Measurements from ENCODE around the gene PORCN. TPM values are rescaled to one million over a fixed set of nuclear protein-coding genes. Genes with fewer than 3 reads are reported as not detected.
A peak's percentile ranks its signal among the peaks of the same experiment; 100 is the strongest.

Gene PORCN
- total RNA-seq, 1 experiment from 2014 or later, result 12.6 TPM

DNA sequence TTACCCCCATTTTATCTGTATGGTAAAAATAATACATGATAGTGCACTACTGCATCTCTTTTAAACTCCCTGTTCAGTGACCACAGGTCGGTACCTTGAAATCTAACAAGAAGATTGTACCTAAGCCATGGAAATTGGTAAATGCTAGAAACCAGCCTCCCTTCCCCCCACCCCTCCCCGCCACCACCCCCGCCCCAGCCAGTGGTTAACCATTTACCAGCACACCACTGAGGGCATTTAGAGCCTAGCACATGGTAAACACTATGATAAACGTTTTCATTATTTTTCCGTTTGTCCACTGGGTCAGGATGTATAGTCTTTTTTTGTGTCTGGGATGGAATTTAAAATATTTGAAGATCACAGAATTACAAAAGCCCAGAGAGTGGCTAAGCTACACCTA, 33.5 kb upstream of the PORCN start:
- whole genome bisulfite sequencing (ENCODE audit: extremely low coverage, insufficient read length, low lambda C conversion rate), result no CpG with 5 or more reads among the region's 5 CpGs
- Histone ChIP-seq H2BK12ac (ENCODE audit: insufficient read length, low read depth, low read length) (no peak overlapping the region), H2BK120ac (ENCODE audit: low read depth, low read length, poor library complexity, severe bottlenecking) (no peak overlapping the region), H3K79me2 (ENCODE audit: insufficient read depth, low read length) (peaks cover 3% of the 10 kb centered on the region; the same call in 1 of the 2 replicates), H3K4me1 (ENCODE audit: insufficient read depth, low read length) (no peaks in the 10 kb centered on the region; the same call in 1 of the 2 replicates), H3K56ac (ENCODE audit: insufficient read length, low read depth, low read length) (no peak overlapping the region), H3K79me1 (ENCODE audit: insufficient read depth, low read depth, low read length, poor library complexity, severe bottlenecking) (no peaks in the 10 kb centered on the region), H4K8ac (replicated peaks; ENCODE audit: insufficient read length, low read depth, low read length) (no peak overlapping the region), H2AFZ (ENCODE audit: low read length) (no peak overlapping the region), H3T11ph (ENCODE audit: low read length) (no peak overlapping the region), H2AK5ac (ENCODE audit: insufficient read length, low read length) (no peak overlapping the region), H3K9me3 (ENCODE audit: control insufficient read depth, low read depth, low read length) (peaks cover 39% of the 10 kb centered on the region), H3K27me3 (ENCODE audit: insufficient read depth, low read length) (no peaks in the 10 kb centered on the region), H2BK20ac (ENCODE audit: low read depth, low read length, poor library complexity, severe bottlenecking) (no peak overlapping the region), H3K4ac (ENCODE audit: low read depth, low read length) (no peak overlapping the region), H4K20me1 (ENCODE audit: control insufficient read depth, insufficient read depth, insufficient read length) (no peaks in the 10 kb centered on the region), H3K4me2 (ENCODE audit: insufficient read depth, insufficient read length, low read length) (peak overlapping the region; percentile 83), H3K23me2 (ENCODE audit: insufficient read length, low read depth, low read length, poor library complexity, severe bottlenecking) (no peaks in the 10 kb centered on the region), H3K18ac (ENCODE audit: insufficient read length, low read depth, low read length) (no peak overlapping the region), H4K91ac (ENCODE audit: insufficient read length, low read depth, low read length) (no peak overlapping the region), H2BK5ac (ENCODE audit: insufficient read length, low read length) (no peak overlapping the region), H3K9ac (ENCODE audit: extremely low read depth, insufficient read length, low read length) (peak overlapping the region; percentile 47), H3K27ac (ENCODE audit: insufficient read length, low read depth, low read length) (no peak overlapping the region), H3K14ac (ENCODE audit: insufficient read depth, low read length) (no peak overlapping the region), H3K23ac (ENCODE audit: insufficient read length, low read depth, low read length) (no peak overlapping the region), H4K5ac (ENCODE audit: insufficient read length, low read depth, low read length) (no peak overlapping the region), H2BK15ac (ENCODE audit: low read depth, low read length) (no peak overlapping the region)
- TF ChIP-seq, protein P1, sequence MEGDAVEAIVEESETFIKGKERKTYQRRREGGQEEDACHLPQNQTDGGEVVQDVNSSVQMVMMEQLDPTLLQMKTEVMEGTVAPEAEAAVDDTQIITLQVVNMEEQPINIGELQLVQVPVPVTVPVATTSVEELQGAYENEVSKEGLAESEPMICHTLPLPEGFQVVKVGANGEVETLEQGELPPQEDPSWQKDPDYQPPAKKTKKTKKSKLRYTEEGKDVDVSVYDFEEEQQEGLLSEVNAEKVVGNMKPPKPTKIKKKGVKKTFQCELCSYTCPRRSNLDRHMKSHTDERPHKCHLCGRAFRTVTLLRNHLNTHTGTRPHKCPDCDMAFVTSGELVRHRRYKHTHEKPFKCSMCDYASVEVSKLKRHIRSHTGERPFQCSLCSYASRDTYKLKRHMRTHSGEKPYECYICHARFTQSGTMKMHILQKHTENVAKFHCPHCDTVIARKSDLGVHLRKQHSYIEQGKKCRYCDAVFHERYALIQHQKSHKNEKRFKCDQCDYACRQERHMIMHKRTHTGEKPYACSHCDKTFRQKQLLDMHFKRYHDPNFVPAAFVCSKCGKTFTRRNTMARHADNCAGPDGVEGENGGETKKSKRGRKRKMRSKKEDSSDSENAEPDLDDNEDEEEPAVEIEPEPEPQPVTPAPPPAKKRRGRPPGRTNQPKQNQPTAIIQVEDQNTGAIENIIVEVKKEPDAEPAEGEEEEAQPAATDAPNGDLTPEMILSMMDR (conservative IDR thresholded peaks at IDR 0.05), result no peak
- DNase-seq, result no peak
- Mint-ChIP-seq H3K9me3 (peaks cover 75 to 84% of the 10 kb centered on the region in 2 experiments), H3K27me3 (ENCODE audit: low read depth) (peaks cover 2% of the 10 kb centered on the region; the same call in 1 of the 2 replicates), H3K36me3 (ENCODE audit: insufficient read depth in 1 of 3, low read depth in 3 of 3) (peaks cover 22 to 35% (median 22%) of the 10 kb centered on the region in 3 experiments), H3K4me1 (peaks cover 23 to 34% of the 10 kb centered on the region in 2 experiments), H3K27ac (peak overlapping the region in 1 of 3 experiments; percentile 38; a peak in 2 of 7 replicates), H3K4me3 (peak overlapping the region; percentile 82 to 89)

All from H9 (cell line).